Measurements from ENCODE around the gene TRPV3.

DNA sequence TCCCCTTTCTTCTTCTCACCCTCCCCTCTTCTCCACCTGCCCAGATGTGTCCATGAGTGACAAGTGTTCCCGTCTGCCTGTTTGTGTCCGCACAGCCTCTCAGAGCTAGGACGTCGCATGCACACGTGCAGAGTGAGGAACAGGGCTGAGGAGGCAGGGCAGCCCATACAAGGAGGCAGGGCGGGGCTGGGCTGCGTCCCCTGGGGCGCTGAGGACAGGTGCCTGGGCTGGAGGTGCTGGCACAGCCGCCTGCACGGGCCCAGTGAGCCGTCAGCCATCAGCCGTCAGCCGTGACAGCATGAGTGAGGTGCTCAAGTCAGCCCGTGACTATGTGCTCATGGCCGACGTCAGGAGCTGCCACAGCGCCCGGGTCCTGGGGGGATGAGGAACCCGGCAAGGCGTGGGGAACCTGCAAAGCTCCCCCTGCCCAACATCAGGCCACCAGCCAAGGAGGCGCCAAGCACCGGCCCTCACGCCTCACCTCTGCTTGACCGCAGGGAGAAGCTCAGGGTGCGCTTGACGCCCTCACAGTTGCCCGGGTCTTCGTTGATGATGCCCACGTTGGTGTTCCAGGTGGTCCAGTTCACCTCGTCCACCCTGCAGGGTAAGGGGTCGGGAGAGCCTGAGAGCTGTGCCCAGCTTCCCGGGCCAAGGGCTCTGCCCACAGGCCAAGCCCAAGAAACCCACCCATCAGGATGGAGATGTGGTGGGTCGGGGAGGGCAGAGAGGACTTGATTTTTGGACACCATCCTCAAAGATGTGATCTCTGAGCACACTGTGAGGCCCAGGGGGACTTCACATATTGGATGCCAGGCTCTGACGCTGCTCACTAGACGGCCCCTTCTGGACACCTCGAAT, 13.7 kb upstream of the TRPV3 start:
- TF ChIP-seq, protein P1, sequence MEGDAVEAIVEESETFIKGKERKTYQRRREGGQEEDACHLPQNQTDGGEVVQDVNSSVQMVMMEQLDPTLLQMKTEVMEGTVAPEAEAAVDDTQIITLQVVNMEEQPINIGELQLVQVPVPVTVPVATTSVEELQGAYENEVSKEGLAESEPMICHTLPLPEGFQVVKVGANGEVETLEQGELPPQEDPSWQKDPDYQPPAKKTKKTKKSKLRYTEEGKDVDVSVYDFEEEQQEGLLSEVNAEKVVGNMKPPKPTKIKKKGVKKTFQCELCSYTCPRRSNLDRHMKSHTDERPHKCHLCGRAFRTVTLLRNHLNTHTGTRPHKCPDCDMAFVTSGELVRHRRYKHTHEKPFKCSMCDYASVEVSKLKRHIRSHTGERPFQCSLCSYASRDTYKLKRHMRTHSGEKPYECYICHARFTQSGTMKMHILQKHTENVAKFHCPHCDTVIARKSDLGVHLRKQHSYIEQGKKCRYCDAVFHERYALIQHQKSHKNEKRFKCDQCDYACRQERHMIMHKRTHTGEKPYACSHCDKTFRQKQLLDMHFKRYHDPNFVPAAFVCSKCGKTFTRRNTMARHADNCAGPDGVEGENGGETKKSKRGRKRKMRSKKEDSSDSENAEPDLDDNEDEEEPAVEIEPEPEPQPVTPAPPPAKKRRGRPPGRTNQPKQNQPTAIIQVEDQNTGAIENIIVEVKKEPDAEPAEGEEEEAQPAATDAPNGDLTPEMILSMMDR (optimal IDR thresholded peaks at IDR 0.05 in 1 of 3, IDR thresholded peaks at IDR 0.05 in 1 of 3, conservative IDR thresholded peaks at IDR 0.05 in 1 of 3; ENCODE audit: extremely low read depth in 1 of 3, insufficient read depth in 2 of 3, low read length in 3 of 3) = no peak
- TF ChIP-seq EZH2 (IDR thresholded peaks at IDR 0.05; ENCODE audit: low read length) = no peak

All from keratinocyte (primary cell).